ENCODE results near the gene ARID2.

DNA sequence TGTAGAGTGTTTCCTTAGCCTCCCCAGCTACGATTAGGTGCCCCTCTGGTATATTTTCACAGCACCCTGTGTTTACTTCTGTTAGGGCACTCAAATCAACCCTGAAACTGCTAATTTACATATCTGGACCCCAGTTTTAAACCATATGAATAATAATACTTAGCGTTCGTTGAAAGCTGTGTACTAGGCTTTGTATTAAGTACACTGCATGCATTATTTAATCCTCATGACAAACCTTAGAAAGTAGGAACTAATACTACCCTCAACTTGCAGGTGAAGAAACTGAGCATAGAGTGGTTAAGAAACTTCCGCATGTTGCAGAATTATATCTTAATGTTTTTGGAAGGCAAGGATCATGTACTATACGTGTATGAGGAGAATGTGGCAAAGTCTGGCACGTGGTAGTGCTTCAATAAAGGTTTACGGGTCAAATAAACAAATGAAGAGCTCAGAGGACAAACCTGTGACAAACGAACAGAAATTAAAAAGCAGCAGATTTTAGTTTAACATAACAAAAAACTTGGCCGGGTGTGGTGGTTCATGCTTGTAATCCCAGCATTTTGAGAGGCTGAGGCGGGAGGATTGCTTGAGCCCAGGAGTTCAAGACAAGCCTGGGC lies 22.2 kb upstream of the ARID2 start:
- no peak for TF ChIP-seq CTCF (conservative IDR thresholded peaks at IDR 0.05; ENCODE audit: low read depth, low read length)
- no peak for TF ChIP-seq EZH2 (IDR thresholded peaks at IDR 0.05; ENCODE audit: low read length, unreplicated experiment)
- TF ChIP-seq EZH2phosphoT487 (IDR thresholded peaks at IDR 0.05; ENCODE audit: borderline replicate concordance, low read length): no peak

Measured in PC-3 (cell line).